Erythroblast (primary cell): Measurements from ENCODE around the gene PITRM1.

Source experiments
- GATA1 ChIP-seq: IDR thresholded peaks from 2 replicates; pipeline ENCODE4 v1.6.1; 2011; ENCODE audit warnings: low read depth, mild to moderate bottlenecking, control low read depth, low read length, moderate library complexity
- POLR2A ChIP-seq: IDR thresholded peaks from 2 replicates; pipeline ENCODE4 v1.6.1; 2011; ENCODE audit warnings: mild to moderate bottlenecking, low read length

- TF ChIP-seq POLR2A (peak; percentile 62), GATA1 (no peak)
These were observed 77.0 kb downstream of the PITRM1 start for GRCh38 chr10:3095373-3096139.
